HepG2 (cell line): ENCODE data around the gene ARVCF. TPM values are rescaled to one million over a fixed set of nuclear protein-coding genes. Genes with fewer than 3 reads are reported as not detected.

Experiments used
- ARNT2 ChIP-seq: sonication (generic); formaldehyde crosslinking; IDR thresholded peaks from 2 replicates; pipeline ENCODE4 v1.8.0; 2022; ENCODE audit warnings: mild to moderate bottlenecking, low read depth, missing genetic modification reagents, moderate library complexity
- CCDC6 ChIP-seq: sonication (generic); formaldehyde crosslinking; IDR thresholded peaks from 2 replicates; pipeline ENCODE4 v1.8.1; 2022; ENCODE audit warnings: mild to moderate bottlenecking, missing genetic modification reagents, moderate library complexity
- CHCHD3 ChIP-seq: sonication (generic); formaldehyde crosslinking; IDR thresholded peaks from 2 replicates; pipeline ENCODE4 v1.8.0; 2022; ENCODE audit warnings: mild to moderate bottlenecking, missing genetic modification reagents, moderate library complexity
- HDAC1 ChIP-seq: sonication (generic); formaldehyde crosslinking; IDR thresholded peaks from 2 replicates; pipeline ENCODE4 v1.5.1; 2020; ENCODE audit warnings: mild to moderate bottlenecking, missing genetic modification reagents
- KIAA2018 ChIP-seq: sonication (generic); formaldehyde crosslinking; IDR thresholded peaks from 2 replicates; pipeline ENCODE4 v1.5.0; 2020; ENCODE audit warnings: mild to moderate bottlenecking, missing genetic modification reagents, borderline replicate concordance
- KLF13 ChIP-seq: sonication (generic); formaldehyde crosslinking; IDR thresholded peaks from 2 replicates; pipeline ENCODE4 v1.4.0; 2020; ENCODE audit warnings: mild to moderate bottlenecking, missing genetic modification reagents
- KLF9 ChIP-seq: IDR thresholded peaks from 2 replicates; pipeline ENCODE4 v1.6.1; 2016; ENCODE audit warnings: low read depth
- MXD1 ChIP-seq: sonication (generic); formaldehyde crosslinking; IDR thresholded peaks from 2 replicates; pipeline ENCODE4 v1.4.0; 2020; ENCODE audit warnings: mild to moderate bottlenecking, missing genetic modification reagents
- MYC ChIP-seq: sonication (generic); formaldehyde crosslinking; IDR thresholded peaks from 2 replicates; pipeline ENCODE4 v1.9.0; 2021; ENCODE audit warnings: missing genetic modification reagents, borderline replicate concordance
- NFE2L1 ChIP-seq: sonication (generic); formaldehyde crosslinking; IDR thresholded peaks from 2 replicates; pipeline ENCODE4 v1.4.0; 2020; ENCODE audit warnings: missing genetic modification reagents, mild to moderate bottlenecking, borderline replicate concordance
- PHF8 ChIP-seq: sonication (generic); formaldehyde crosslinking; IDR thresholded peaks from 2 replicates; pipeline ENCODE4 v1.5.0; 2020; ENCODE audit warnings: missing genetic modification reagents
- PREB ChIP-seq: sonication (generic); formaldehyde crosslinking; IDR thresholded peaks from 2 replicates; pipeline ENCODE4 v1.4.0; 2020; ENCODE audit warnings: missing genetic modification reagents
- RBM22 ChIP-seq: fragments of 200-400 bp; formaldehyde crosslinking; optimal IDR thresholded peaks from 2 replicates; pipeline ENCODE3; 2017; ENCODE audit warnings: mild to moderate bottlenecking, low read length, moderate library complexity
- TBL1XR1 ChIP-seq: fragments of 150-350 bp; IDR thresholded peaks from 2 replicates; pipeline ENCODE4 v1.6.1; 2014; ENCODE audit warnings: borderline replicate concordance, low read length; ENCODE audit not compliant: partially characterized antibody
- TFDP2 ChIP-seq: sonication (generic); formaldehyde crosslinking; IDR thresholded peaks from 2 replicates; pipeline ENCODE4 v1.4.0; 2020; ENCODE audit warnings: missing genetic modification reagents
- ZBTB42 ChIP-seq: sonication (generic); formaldehyde crosslinking; IDR thresholded peaks from 2 replicates; pipeline ENCODE4 v1.5.0; 2020; ENCODE audit warnings: mild to moderate bottlenecking, missing genetic modification reagents
- ZNF12 ChIP-seq: sonication (generic); formaldehyde crosslinking; IDR thresholded peaks from 2 replicates; pipeline ENCODE4 v1.5.0; 2020; ENCODE audit warnings: missing genetic modification reagents
- ZNF143 ChIP-seq: sonication (generic); formaldehyde crosslinking; IDR thresholded peaks from 2 replicates; pipeline ENCODE4 v1.4.0; 2020; ENCODE audit warnings: missing genetic modification reagents
- ZNF343 ChIP-seq: sonication (generic); formaldehyde crosslinking; IDR thresholded peaks from 2 replicates; pipeline ENCODE4 v1.4.0; 2020; ENCODE audit warnings: mild to moderate bottlenecking, missing genetic modification reagents
- ZNF547 ChIP-seq: sonication (generic); formaldehyde crosslinking; IDR thresholded peaks from 2 replicates; pipeline ENCODE4 v1.5.1; 2020; ENCODE audit warnings: mild to moderate bottlenecking, missing genetic modification reagents
- polyA plus RNA-seq, 8 experiments: library from polyadenylated mRNA; depleted of rRNA in 3 of 8; stranded (reverse) in 7 of 8; unstranded in 1 of 8; fragments of >200 nt; fragmentation: Illumina TruSeq in 4 of 8; extraction: Trizol in 4 of 8; gene quantifications; 2 replicates each; pipeline versions ENCODE4 v1.2.1 to v1.2.3, GENCODE V29; 2011 to 2016; ENCODE audit warnings: low read depth in 4 of 8, missing spikeins in 1 of 8, mixed read lengths in 1 of 8; ENCODE audit not compliant: insufficient read depth in 1 of 8
- total RNA-seq, 5 experiments: library from RNA; depleted of rRNA; stranded (reverse); fragments of >200 nt; fragmentation: Illumina TruSeq; extraction: Trizol; gene quantifications; 2 replicates each; pipeline ENCODE4 v1.2.3, GENCODE V29; 2016; ENCODE audit warnings: low read depth in 1 of 5

ARVCF gene
- total and polyA plus RNA-seq, 2 of the 13 experiments (the other 11 are each of a cell fraction or from before 2014, with no cell fraction given) = 16.4 to 17.7 TPM

- TF ChIP-seq TFDP2 (CRISPR knock-in tag) = peak; percentile 72
- peak; percentile 77; the same call in 1 of the 2 replicates for TF ChIP-seq CCDC6 (CRISPR knock-in tag)
- no peak; the same call in none of the 2 replicates for TF ChIP-seq MXD1 (CRISPR knock-in tag)
- TF ChIP-seq NFE2L1 (CRISPR knock-in tag) = no peak
- peak; percentile 42; the same call in 1 of the 2 replicates for TF ChIP-seq ZNF143
- TF ChIP-seq KLF9 (CRISPR knock-in tag) = no peak
- TF ChIP-seq KLF13 = no peak
- no peak for TF ChIP-seq ZNF12 (CRISPR knock-in tag)
- TF ChIP-seq HDAC1 (CRISPR knock-in tag) = peak; percentile 56
- no peak for TF ChIP-seq PREB (CRISPR knock-in tag)
- no peak for TF ChIP-seq KIAA2018 (CRISPR knock-in tag)
- TF ChIP-seq TBL1XR1 = no peak
- no peak for TF ChIP-seq RBM22
- TF ChIP-seq ARNT2 = peak; percentile 73; the same call in 1 of the 2 replicates
- peak; percentile 47; the same call in 1 of the 2 replicates for TF ChIP-seq ZNF547 (CRISPR knock-in tag)
- TF ChIP-seq ZBTB42 (CRISPR knock-in tag) = no peak
- TF ChIP-seq PHF8 = peak; percentile 84
- peak; percentile 23; the same call in 1 of the 2 replicates for TF ChIP-seq MYC
- TF ChIP-seq ZNF343 (CRISPR knock-in tag) = no peak
- TF ChIP-seq CHCHD3 = no peak
Measured at GRCh38 chr22:19941365-19942082, 75.1 kb downstream of the ARVCF start, which contains the start of the genes COMT and TXNRD2 (continued).
